Measurements from ENCODE around the gene ZNF554. TPM values are rescaled to one million over a fixed set of nuclear protein-coding genes. Genes with fewer than 3 reads are reported as not detected.
A peak's percentile ranks its signal among the peaks of the same experiment; 100 is the strongest.

Gene ZNF554
- total RNA-seq, 4 donors from 2014 or later, result 2.1 to 15.8 (median 5.0) TPM

DNA sequence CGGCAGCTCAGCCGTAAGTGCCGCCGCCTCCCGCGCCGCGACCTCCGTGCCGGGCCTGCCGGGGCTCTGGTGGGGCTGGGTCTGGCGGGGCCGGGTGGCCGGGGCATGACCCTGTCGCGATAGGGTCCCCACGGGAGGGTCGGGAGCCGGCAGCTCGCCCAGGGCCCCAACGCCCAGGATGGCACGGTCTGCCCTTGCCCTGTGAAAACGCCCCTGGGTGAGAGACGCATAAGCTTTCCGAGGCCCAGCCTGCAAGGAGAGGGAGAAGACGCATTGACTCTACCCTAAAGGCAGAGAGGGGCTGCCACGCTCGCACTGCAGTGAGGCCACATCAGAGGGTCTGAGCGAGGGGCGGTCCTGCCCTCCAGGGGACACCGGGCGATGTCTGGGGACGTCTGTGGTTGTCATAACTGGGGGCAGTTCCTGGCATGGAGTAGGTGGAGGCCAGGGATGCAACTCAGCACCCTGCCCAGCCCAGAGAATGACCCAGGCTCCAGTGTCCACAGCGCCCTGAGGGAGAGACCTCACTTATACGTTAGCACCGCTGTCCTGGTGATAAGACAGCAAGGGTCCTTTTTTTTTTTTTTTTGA is 539 bp downstream of the ZNF554 start:
- peak overlapping the region; percentile 33 to 78 for H3K4me3 ChIP-seq
- no peaks in the 10 kb centered on the region for H3K9me3 ChIP-seq
- H3K4me1 ChIP-seq, result no peaks in the 10 kb centered on the region
- H3K36me3 ChIP-seq, result no peaks in the 10 kb centered on the region
- peak overlapping the region; percentile 34 to 65 for H3K27ac ChIP-seq
- TF ChIP-seq, protein P1, sequence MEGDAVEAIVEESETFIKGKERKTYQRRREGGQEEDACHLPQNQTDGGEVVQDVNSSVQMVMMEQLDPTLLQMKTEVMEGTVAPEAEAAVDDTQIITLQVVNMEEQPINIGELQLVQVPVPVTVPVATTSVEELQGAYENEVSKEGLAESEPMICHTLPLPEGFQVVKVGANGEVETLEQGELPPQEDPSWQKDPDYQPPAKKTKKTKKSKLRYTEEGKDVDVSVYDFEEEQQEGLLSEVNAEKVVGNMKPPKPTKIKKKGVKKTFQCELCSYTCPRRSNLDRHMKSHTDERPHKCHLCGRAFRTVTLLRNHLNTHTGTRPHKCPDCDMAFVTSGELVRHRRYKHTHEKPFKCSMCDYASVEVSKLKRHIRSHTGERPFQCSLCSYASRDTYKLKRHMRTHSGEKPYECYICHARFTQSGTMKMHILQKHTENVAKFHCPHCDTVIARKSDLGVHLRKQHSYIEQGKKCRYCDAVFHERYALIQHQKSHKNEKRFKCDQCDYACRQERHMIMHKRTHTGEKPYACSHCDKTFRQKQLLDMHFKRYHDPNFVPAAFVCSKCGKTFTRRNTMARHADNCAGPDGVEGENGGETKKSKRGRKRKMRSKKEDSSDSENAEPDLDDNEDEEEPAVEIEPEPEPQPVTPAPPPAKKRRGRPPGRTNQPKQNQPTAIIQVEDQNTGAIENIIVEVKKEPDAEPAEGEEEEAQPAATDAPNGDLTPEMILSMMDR (IDR thresholded peaks at IDR 0.05), result no peak
- TF ChIP-seq POLR2A (IDR thresholded peaks at IDR 0.05), result no peak
- intact Hi-C loops (cut with DNase I; ENCODE audit: low total_unique reads), result no loop called here
- H3K27me3 ChIP-seq, result no peaks in the 10 kb centered on the region
- DNase-seq, result peak in 1 of 2 donors; percentile 26

DNA sequence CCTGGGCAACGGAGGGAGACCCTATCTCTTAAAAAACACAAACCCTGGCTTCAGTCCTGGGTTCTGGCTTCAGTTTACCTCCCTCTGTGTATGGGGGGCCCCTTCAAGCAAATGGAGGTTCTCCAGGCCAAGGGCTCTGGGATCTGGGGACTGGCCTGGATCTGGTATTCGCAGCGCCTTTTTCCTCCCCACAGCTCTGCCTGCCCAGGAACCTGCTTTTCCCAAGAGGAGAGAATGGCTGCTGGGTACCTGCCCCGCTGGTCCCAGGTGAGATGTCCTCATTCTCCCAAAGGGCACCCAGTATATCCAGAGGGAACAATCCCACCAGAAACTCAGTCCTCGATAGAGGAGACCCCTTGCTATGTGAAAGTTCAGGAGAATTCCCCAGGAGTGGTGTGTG is 3.2 kb downstream of the ZNF554 start:
- TF ChIP-seq, protein P1 (IDR thresholded peaks at IDR 0.05), result no peak
- Histone ChIP-seq H3K4me3 (no peak overlapping the region), H3K9me3 (no peaks in the 10 kb centered on the region), H3K4me1 (no peaks in the 10 kb centered on the region), H3K36me3 (no peaks in the 10 kb centered on the region), H3K27ac (no peak overlapping the region), H3K27me3 (no peaks in the 10 kb centered on the region)
- intact Hi-C loops (cut with DNase I; ENCODE audit: low total_unique reads), result no loop called here
- DNase-seq, result no peak

DNA sequence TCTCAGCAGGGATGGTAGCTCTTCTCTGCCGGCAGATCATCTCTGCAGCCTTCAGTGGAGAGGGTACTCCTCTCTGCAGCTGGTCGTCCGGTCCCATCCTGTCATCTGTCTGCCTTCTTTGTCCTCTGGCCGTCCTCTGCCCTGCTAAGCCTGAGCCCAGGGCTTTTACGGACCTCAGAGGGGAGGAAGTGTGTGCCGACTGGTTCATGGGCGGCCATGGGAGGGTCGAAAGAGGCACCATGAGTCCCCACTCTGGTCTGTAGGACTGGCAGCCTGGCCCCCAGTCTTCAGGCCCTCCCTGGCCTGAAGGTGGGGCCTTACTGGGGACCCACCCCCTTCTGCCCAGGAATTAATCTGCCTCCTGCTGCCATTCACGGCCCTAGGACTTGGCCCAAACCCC is 4.0 kb downstream of the ZNF554 start:
- Histone ChIP-seq H3K4me1 (no peaks in the 10 kb centered on the region), H3K27ac (no peak overlapping the region), H3K36me3 (no peaks in the 10 kb centered on the region), H3K27me3 (no peaks in the 10 kb centered on the region), H3K4me3 (no peak overlapping the region), H3K9me3 (no peaks in the 10 kb centered on the region)
- no peak for TF ChIP-seq POLR2A (IDR thresholded peaks at IDR 0.05)
- TF ChIP-seq, protein P1 (IDR thresholded peaks at IDR 0.05), result no peak
- intact Hi-C loops (cut with DNase I; ENCODE audit: low total_unique reads), result no loop called here
- DNase-seq, result no peak

DNA sequence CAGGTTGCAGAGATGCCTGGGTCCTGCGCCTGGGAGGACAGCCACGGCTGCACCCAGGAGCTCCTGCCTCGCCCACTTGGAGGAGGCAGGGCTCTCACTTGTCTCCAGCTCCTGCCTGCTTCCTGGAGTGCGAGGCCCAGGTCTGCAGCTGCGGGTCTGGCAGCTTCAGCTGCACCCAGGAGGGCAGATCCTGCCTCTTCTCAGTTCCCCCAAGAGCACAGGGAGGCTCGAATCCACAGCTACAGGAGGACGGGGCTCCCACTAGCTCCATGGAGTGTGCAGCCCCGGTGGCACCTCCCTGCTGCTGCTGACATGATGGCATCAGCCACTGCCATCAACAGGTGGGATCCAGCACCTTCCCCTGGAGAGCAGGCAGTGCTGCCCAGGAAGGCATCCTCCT is 4.5 kb downstream of the ZNF554 start:
- H3K27ac ChIP-seq, result no peak overlapping the region
- H3K4me1 ChIP-seq, result no peaks in the 10 kb centered on the region
- no peaks in the 10 kb centered on the region for H3K27me3 ChIP-seq
- intact Hi-C loops (cut with DNase I; ENCODE audit: low total_unique reads), result no loop called here
- no peak for TF ChIP-seq POLR2A (IDR thresholded peaks at IDR 0.05)
- TF ChIP-seq, protein P1 (IDR thresholded peaks at IDR 0.05), result no peak
- no peak overlapping the region for H3K4me3 ChIP-seq
- DNase-seq, result no peak
- H3K36me3 ChIP-seq, result no peaks in the 10 kb centered on the region
- H3K9me3 ChIP-seq, result no peaks in the 10 kb centered on the region

DNA sequence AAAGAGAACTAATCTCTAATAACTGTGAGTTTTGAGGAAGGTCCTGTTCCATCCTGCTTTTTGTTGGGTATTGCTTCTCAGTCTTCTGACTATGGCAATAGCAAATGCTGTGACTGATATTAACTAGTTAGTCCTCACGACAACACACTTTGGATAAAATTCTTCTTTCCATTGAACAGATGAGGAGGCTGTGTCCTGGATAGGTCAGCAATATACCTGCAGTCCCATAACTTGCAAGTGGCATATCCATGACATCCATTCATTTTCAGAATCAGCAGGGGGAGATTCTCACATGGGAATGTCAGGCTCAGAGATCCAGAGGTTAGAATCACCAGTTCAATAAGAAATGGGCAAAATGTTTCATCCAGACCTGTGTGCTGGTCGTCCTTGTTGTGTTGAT is 7.4 kb downstream of the ZNF554 start:
- Histone ChIP-seq H3K4me1 (no peaks in the 10 kb centered on the region), H3K36me3 (no peaks in the 10 kb centered on the region)

More for the DNA sequence above, 7.4 kb downstream of the ZNF554 start:
- intact Hi-C loops (cut with DNase I; ENCODE audit: low total_unique reads), result no loop called here
- Histone ChIP-seq H3K4me3 (no peak overlapping the region), H3K9me3 (no peaks in the 10 kb centered on the region), H3K27me3 (no peaks in the 10 kb centered on the region), H3K27ac (no peak overlapping the region)
- TF ChIP-seq, protein P1 (IDR thresholded peaks at IDR 0.05), result no peak
- no peak for TF ChIP-seq POLR2A (IDR thresholded peaks at IDR 0.05)
- no peak for DNase-seq
